K562 (cell line): ENCODE results near the gene TENM4.

Experiments used
- CBX1 ChIP-seq: sonication (generic); IDR thresholded peaks from 2 replicates; pipeline ENCODE4 v1.6.1; 2016; ENCODE audit warnings: antibody characterized with exemption, low read depth, mild to moderate bottlenecking
- EHMT2 ChIP-seq: fragments of 450-650 bp; IDR thresholded peaks from 2 replicates; pipeline ENCODE4 v1.6.1; 2018; ENCODE audit warnings: antibody characterized with exemption
- THRAP3 ChIP-seq: fragments of 450-650 bp; IDR thresholded peaks from 2 replicates; pipeline ENCODE4 v1.6.1; 2016; ENCODE audit warnings: mild to moderate bottlenecking, inconsistent platforms, borderline replicate concordance
- ZNF133 ChIP-seq: fragments of 250-450 bp; sonication (Bioruptor Pico); IDR thresholded peaks from 2 replicates; pipeline ENCODE4 v1.4.0; 2020; ENCODE audit warnings: mild to moderate bottlenecking
- ZNF134 ChIP-seq: fragments of 250-450 bp; sonication (Bioruptor Pico); conservative IDR thresholded peaks from 2 replicates; pipeline ENCODE4 v1.4.0; 2020
- ZNF253 ChIP-seq: fragments of 250-450 bp; sonication (Bioruptor Pico); conservative IDR thresholded peaks from 2 replicates; pipeline ENCODE4 v1.6.1; 2021; ENCODE audit warnings: mild to moderate bottlenecking
- TF ChIP-seq, protein P1 (sequence below), 3 experiments: IDR thresholded peaks in 2 of 3; conservative IDR thresholded peaks in 1 of 3; 2 replicates each; pipeline ENCODE4 v1.5.1; 2011 to 2012; ENCODE audit warnings: low read length in 3 of 3, mild to moderate bottlenecking in 3 of 3, control low read depth in 2 of 3, improper control_type of control experiment in 1 of 3, inconsistent platforms in 1 of 3, low read depth in 1 of 3, mixed read lengths in 1 of 3, moderate library complexity in 1 of 3; ENCODE audit not compliant: insufficient read depth in 2 of 3
- TF ChIP-seq, protein P2 (sequence below): fragments of 150-350 bp; IDR thresholded peaks from 2 replicates; pipeline ENCODE4 v1.6.1; 2014; ENCODE audit warnings: low read depth, mild to moderate bottlenecking, low read length, borderline replicate concordance
- TF ChIP-seq, protein P3 (sequence below): sonication (generic); formaldehyde crosslinking; IDR thresholded peaks from 2 replicates; pipeline ENCODE4 v1.8.0; 2022; ENCODE audit warnings: missing genetic modification reagents, mild to moderate bottlenecking, borderline replicate concordance

DNA sequence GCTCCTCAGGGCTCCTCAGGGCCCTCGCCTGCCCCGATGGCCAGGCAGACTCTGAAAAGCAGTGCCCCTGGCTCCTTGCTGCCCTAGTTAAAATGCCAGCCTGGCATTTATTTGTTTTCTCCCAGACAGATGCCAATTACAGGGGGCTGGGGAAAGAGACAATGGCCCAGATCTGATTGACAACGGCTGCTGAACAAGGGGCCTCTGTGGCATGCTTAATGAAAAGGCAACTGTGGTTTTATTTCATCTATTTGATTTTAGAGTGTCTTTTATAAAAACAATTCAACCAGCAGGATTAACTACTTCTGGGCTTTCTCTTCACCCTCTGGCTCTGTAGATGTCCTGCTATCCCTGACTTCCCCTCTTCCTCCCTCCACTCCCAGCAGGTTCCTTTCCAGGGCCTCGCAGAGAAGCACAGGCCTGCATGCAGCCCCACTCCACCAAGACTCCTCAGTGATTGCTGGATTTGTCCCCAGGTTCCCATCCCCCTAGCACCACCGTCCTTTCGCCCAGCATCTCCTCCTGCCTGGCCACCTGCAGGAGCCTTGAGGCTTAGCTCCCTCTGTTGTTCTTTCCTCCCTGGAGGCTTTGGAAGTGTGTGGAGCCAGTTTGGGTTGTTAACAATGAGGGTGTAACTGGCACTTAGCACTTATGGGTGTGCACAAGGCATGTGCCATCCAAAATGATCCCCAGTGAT lies 171.1 kb downstream of the TENM4 start:
- TF ChIP-seq ZNF134 (CRISPR knock-in tag) (no peak), THRAP3 (no peak), CBX1 (no peak), ZNF253 (CRISPR knock-in tag) (no peak), ZNF133 (CRISPR knock-in tag) (no peak), EHMT2 (no peak)
- TF ChIP-seq, protein P1, sequence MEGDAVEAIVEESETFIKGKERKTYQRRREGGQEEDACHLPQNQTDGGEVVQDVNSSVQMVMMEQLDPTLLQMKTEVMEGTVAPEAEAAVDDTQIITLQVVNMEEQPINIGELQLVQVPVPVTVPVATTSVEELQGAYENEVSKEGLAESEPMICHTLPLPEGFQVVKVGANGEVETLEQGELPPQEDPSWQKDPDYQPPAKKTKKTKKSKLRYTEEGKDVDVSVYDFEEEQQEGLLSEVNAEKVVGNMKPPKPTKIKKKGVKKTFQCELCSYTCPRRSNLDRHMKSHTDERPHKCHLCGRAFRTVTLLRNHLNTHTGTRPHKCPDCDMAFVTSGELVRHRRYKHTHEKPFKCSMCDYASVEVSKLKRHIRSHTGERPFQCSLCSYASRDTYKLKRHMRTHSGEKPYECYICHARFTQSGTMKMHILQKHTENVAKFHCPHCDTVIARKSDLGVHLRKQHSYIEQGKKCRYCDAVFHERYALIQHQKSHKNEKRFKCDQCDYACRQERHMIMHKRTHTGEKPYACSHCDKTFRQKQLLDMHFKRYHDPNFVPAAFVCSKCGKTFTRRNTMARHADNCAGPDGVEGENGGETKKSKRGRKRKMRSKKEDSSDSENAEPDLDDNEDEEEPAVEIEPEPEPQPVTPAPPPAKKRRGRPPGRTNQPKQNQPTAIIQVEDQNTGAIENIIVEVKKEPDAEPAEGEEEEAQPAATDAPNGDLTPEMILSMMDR (IDR thresholded peaks at IDR 0.05 in 2 of 3, conservative IDR thresholded peaks at IDR 0.05 in 1 of 3; ENCODE audit: insufficient read depth in 2 of 3, low read depth in 1 of 3, low read length in 3 of 3), result no peak
- TF ChIP-seq, protein P2, sequence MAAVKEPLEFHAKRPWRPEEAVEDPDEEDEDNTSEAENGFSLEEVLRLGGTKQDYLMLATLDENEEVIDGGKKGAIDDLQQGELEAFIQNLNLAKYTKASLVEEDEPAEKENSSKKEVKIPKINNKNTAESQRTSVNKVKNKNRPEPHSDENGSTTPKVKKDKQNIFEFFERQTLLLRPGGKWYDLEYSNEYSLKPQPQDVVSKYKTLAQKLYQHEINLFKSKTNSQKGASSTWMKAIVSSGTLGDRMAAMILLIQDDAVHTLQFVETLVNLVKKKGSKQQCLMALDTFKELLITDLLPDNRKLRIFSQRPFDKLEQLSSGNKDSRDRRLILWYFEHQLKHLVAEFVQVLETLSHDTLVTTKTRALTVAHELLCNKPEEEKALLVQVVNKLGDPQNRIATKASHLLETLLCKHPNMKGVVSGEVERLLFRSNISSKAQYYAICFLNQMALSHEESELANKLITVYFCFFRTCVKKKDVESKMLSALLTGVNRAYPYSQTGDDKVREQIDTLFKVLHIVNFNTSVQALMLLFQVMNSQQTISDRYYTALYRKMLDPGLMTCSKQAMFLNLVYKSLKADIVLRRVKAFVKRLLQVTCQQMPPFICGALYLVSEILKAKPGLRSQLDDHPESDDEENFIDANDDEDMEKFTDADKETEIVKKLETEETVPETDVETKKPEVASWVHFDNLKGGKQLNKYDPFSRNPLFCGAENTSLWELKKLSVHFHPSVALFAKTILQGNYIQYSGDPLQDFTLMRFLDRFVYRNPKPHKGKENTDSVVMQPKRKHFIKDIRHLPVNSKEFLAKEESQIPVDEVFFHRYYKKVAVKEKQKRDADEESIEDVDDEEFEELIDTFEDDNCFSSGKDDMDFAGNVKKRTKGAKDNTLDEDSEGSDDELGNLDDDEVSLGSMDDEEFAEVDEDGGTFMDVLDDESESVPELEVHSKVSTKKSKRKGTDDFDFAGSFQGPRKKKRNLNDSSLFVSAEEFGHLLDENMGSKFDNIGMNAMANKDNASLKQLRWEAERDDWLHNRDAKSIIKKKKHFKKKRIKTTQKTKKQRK, result no peak
- TF ChIP-seq, protein P3, sequence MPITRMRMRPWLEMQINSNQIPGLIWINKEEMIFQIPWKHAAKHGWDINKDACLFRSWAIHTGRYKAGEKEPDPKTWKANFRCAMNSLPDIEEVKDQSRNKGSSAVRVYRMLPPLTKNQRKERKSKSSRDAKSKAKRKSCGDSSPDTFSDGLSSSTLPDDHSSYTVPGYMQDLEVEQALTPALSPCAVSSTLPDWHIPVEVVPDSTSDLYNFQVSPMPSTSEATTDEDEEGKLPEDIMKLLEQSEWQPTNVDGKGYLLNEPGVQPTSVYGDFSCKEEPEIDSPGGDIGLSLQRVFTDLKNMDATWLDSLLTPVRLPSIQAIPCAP (CRISPR knock-in tag), result no peak
